SKM-1 treated with dmso at 0.1 percent for 144 hours (cell line): Measurements from ENCODE around the gene NOG.
A peak's percentile ranks its signal among the peaks of the same experiment; 100 is the strongest.

ENCODE experiments used
- DNase-seq: peaks from one replicate; lab custom pipeline; 2025; ENCODE audit not compliant: unreplicated experiment; lab: John Stamatoyannopoulos, UW

Gene NOG

GRCh38 chr17:56596691-56597494 is 3.4 kb downstream of the NOG start:
- DNase-seq: no peak

- DNase-seq: no peak
Observed at GRCh38 chr17:56597495-56597990, 4.0 kb downstream of the NOG start.

- no peak for DNase-seq
Observed at GRCh38 chr17:56598466-56598865, 5.0 kb downstream of the NOG start.

GRCh38 chr17:56599088-56599487 is 5.6 kb downstream of the NOG start:
- DNase-seq: peak; percentile 58

DNA sequence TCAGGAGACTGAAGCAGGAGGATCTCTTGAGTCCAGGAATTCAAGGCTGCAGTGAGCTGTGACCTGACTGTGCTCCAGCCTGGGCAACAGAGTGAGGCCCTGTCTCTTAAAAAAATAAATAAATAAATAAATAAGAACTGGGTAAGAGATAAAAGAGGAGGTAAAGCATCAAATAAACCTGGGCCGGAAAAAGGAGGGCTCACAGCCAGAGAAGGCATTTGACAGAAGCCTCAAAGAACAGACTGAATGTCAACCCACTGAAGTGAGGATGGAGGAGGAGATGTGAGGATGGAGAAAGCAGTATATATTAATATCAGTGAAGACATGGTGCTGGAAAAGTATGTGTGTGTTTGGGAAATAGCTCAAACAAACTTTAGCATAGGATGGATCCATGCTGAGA is 6.1 kb downstream of the NOG start:
- DNase-seq: no peak

DNA sequence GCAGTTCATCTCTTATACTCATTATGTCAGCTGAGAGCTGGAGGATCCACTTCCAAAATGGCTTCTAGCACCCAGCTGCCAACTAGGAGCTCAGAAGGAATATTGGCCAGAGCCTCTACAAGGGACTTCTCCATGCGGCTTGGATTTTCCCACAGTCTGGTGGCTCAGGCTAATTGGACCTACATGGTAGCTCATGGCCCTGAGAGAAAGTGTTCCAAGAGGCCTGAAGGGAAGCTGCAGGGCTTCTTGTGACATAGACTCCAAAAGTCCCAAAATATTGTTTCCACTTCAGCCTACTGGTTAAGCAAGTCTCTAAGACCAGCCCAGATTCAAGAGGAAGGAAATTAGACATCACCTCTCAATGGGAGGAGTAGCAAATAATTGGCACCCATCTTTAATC is 6.8 kb downstream of the NOG start:
- no peak for DNase-seq

- DNase-seq: no peak
Observed at GRCh38 chr17:56601591-56601990, 8.1 kb downstream of the NOG start.

DNA sequence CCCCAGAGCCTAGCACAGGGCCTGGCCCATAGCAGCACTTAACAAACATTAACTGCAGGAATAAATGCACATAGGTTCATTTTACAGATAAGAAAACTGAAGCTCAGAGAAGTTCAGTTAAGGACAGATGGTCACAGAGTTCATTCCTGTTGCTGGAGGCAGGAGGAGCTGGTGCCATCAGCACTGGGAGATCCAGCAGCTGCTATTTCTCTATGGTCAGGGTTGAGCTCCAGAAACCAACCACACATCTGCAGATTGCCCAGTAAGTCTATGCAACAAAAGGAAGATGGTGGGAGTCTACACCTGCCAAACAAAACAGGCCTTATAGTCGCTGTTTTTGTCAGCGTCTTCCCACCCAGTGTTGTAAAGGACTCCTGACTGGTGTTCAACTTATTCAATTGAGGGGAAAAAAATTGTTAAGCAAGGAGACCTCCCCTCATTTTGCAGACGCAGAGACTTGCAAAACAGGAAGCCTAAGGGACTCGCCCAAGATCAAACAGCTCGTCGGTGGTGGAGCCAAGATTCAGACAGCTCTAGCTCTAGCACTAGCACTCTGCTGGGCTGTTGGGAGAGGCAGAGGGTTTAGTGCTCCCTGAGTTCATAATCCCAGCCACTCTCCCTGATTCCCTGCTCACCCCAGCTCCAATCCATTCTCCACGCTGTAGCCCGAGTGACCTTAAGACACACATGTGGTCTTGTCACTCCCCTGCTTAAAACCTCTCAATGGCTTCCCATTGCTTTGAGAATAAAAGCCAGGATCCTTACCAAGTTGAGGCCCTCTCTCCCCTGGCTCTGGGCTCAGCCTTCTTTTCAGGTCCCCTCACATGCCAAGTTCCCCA is 9.0 kb downstream of the NOG start:
- peak; percentile 27 for DNase-seq

DNA sequence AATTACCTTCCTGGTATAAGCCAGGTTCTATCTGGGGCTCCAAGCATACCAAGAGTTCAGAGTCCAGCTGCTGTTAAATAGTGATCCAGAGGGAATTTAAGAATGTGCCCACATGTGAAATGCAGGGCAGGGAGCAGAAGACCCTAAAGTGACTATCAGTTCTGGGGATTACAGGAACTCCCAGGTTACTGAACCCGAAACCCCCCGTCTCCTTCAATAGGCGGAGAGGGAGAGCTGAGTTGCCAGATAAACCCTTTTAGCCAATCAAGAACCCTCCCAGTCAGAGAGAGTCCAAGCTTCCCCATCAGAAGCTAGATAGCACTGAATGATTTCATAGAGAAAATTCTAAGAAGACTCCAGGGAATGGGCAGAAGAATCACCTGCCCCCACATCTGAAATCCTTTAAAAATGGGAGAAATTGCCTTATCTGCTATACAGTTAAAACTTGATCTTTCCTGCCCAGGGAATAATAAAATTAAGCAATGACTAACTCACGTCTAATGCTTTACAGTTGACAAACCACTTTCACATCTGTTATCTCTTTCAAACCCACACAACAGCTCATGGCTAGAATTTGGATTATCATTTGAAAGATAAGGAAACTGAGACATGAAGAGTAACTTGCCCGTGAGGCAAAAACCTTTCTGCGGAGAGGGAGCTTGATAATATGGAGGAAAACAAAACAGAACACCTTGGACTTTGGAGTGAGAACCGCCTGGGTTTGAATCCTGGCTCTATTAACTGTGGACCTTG is 10.2 kb downstream of the NOG start:
- DNase-seq: no peak

GRCh38 chr17:56604691-56605290 is 11.3 kb downstream of the NOG start:
- peak; percentile 60 for DNase-seq

DNA sequence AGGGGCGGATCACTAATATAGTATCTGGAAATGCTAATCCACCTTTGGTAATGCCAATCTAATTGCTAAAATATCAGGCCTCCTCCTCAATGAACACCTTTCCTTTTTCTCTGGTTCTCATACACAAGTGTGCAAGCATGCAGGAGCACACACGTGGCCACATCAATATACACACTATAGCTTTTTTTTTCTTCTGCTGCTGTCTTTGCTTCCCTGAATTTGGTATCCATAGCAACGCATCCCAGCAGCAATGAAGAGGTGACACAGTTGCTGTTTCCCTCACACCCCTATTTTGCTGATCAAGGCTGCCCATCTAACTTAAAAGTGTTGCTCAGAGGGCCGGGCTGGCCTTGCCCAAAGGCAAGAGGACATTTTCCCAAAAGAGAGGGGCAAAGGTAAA is 15.4 kb downstream of the NOG start:
- DNase-seq: no peak

GRCh38 chr17:56610321-56610720 is 16.8 kb downstream of the NOG start:
- DNase-seq: peak; percentile 55

DNA sequence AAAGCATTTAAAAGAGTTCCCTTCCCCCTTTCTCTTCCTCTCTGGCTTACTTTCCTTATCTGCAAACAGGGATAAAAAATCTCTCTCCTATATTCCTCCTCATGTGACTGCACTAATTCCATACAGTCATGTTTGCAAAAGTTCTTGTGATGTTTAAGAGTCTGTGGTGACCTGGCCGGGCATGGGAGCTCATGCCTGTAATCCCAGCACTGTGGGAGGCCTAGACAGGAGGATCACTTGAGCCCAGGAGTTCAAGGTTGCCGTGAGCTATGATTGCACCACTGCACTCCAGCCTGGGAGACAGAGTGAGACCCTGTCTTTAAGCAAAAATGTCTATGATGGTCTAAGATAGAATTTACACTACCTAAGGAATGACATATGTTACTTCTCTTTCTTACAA is 19.6 kb downstream of the NOG start:
- no peak for DNase-seq

DNA sequence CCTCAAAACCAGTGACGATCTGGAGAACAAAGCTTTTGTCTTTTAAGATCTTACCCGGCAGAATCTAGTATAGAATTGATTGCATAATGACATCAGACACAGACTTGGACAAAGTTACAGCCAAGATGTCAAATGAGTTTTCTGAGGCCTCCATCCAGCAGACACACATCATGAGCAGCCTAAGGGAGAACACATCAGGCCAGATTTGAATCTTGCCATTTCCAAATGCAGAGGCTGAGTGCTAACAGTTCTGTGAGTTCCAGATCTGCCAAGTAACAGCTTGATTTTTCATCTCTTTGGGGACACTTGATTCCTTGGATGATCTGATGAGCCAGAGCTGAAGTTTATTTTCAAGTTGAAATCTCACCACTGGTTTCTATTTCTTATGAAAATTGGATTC is 21.0 kb downstream of the NOG start:
- no peak for DNase-seq

GRCh38 chr17:56616239-56616638 is 22.7 kb downstream of the NOG start:
- DNase-seq: no peak

- no peak for DNase-seq
Observed at GRCh38 chr17:56623383-56623782, 29.9 kb downstream of the NOG start.

GRCh38 chr17:56624309-56624708 is 30.8 kb downstream of the NOG start:
- DNase-seq: peak; percentile 34

- DNase-seq: no peak
Observed at GRCh38 chr17:56624912-56625311, 31.4 kb downstream of the NOG start.

DNA sequence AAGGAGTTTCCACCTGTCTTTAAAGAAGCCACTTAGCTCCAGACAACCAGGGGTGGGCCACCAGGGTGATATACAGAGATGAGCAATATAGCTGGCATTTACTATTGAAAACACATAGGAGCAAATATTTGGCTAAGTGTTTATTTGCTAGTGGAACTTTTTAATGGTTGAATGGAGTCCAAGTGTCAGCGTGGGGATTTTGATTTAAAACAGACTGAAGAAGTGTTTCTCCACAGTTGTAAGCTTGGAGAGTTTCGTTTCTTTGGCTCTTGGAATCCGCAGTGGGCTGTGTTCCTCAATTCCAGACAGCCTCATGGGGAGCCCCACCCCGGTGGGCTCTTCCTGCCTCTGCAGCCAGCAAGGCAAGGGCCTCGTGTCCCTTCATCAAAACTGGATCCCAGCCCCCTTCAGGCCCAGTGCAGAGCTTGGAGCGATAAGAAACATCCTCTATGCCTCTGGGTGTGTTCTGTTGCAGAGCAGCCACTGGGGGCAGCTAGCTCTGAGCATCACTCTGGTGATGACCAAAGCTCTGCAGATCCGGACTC is 36.1 kb downstream of the NOG start:
- peak; percentile 1 for DNase-seq

- DNase-seq: no peak
Observed at GRCh38 chr17:56630202-56630601, 36.7 kb downstream of the NOG start.

DNA sequence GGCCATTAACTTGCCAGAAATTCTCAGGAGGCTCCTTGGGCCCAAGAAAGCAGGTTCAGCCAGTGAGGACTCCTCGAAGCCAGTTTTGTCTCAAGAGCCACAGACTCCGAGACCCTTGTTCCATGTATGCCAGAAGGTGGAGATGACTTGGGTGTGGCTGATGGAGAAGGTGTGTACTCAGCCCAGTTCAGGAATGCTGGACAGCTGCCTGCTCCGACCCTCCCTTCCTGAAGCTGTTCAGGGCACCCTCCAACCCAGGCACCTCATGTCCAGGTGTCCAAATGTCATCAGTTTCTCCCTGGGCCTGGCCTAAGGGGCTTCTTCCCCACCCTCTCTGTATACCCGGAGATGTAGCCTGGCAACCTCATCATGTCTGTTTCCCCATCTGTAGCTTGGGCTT is 40.2 kb downstream of the NOG start:
- DNase-seq: no peak
